Keratinocyte (primary cell): ENCODE data around the gene NSDHL. TPM values are rescaled to one million over a fixed set of nuclear protein-coding genes. Genes with fewer than 3 reads are reported as not detected.

Experiments used
- DNase-seq: peaks from one replicate; pipeline ENCODE4 v3.0.0-alpha.2; 2011; ENCODE audit warnings: low read depth, missing footprints, low spot score
- FAIRE-seq: peaks from 2 replicates; lab custom pipeline; 2011; peaks lifted over from hg19 to GRCh38; lab: Jason Lieb, UNC
- H2AFZ ChIP-seq: 2 replicates; pipeline ENCODE4 v1.6.0; 2012; ENCODE audit warnings: low read length, control low read depth, inconsistent platforms; ENCODE audit not compliant: control insufficient read depth
- H3K27ac ChIP-seq: 2 replicates; pipeline ENCODE4 v1.5.1; 2011; ENCODE audit warnings: low read length; ENCODE audit not compliant: control insufficient read depth, insufficient read depth
- H3K27me3 ChIP-seq: 3 replicates; pipeline ENCODE4 v1.6.0; 2011; ENCODE audit warnings: low read length; ENCODE audit not compliant: control insufficient read depth, insufficient read depth; ENCODE audit errors: extremely low read depth
- H3K36me3 ChIP-seq, 2 experiments: 2 replicates in 1 of 2; 3 replicates in 1 of 2; pipeline ENCODE4 v1.5.1; 2011; ENCODE audit warnings: low read length in 2 of 2, mild to moderate bottlenecking in 1 of 2; ENCODE audit not compliant: control insufficient read depth in 2 of 2, insufficient read depth in 2 of 2; ENCODE audit errors: extremely low read depth in 1 of 2
- H3K4me1 ChIP-seq: 3 replicates; pipeline ENCODE4 v1.5.1; 2011; ENCODE audit warnings: low read length; ENCODE audit not compliant: control insufficient read depth, insufficient read depth; ENCODE audit errors: extremely low read depth
- H3K4me2 ChIP-seq: 3 replicates; pipeline ENCODE4 v1.6.0; 2011; ENCODE audit warnings: low read depth, low read length; ENCODE audit not compliant: control insufficient read depth, insufficient read depth; ENCODE audit errors: extremely low read depth
- H3K4me3 ChIP-seq, 3 experiments: fragments of 200-600 bp in 1 of 3; sonication (generic) in 1 of 3; 2 replicates in 2 of 3; 3 replicates in 1 of 3; pipeline ENCODE4 v1.5.1; 2011 to 2016; ENCODE audit warnings: low read length in 3 of 3, mild to moderate bottlenecking in 3 of 3, control low read depth in 2 of 3, inconsistent platforms in 1 of 3, low read depth in 1 of 3, mixed read lengths in 1 of 3, mixed run types in 1 of 3, moderate library complexity in 1 of 3; ENCODE audit not compliant: control insufficient read depth in 2 of 3, insufficient read depth in 2 of 3; ENCODE audit errors: extremely low read depth in 1 of 3
- H3K79me2 ChIP-seq: 2 replicates; pipeline ENCODE4 v1.6.0; 2012; ENCODE audit warnings: low read length; ENCODE audit not compliant: control insufficient read depth, insufficient read depth
- H3K9ac ChIP-seq: 3 replicates; pipeline ENCODE4 v1.6.0; 2011; ENCODE audit warnings: low read length; ENCODE audit not compliant: control insufficient read depth, insufficient read depth; ENCODE audit errors: extremely low read depth
- H3K9me1 ChIP-seq: 3 replicates; pipeline ENCODE4 v1.6.0; 2011; ENCODE audit warnings: low read length; ENCODE audit not compliant: control insufficient read depth, insufficient read depth; ENCODE audit errors: extremely low read depth
- H3K9me3 ChIP-seq: 2 replicates; pipeline ENCODE4 v1.5.1; 2012; ENCODE audit warnings: low read depth, low read length; ENCODE audit not compliant: control insufficient read depth
- H4K20me1 ChIP-seq: 3 replicates; pipeline ENCODE4 v1.6.0; 2011; ENCODE audit warnings: low read length; ENCODE audit not compliant: control insufficient read depth, insufficient read depth; ENCODE audit errors: extremely low read depth
- EZH2 ChIP-seq: IDR thresholded peaks from one replicate; pipeline ENCODE4 v1.6.1; 2012; ENCODE audit warnings: inconsistent platforms, mild to moderate bottlenecking, low read length, moderate library complexity
- dilution Hi-C: fragments of 300-500 bp; cut with MboI; formaldehyde crosslinking; loops from one replicate; pipeline ENCODE4 v1.7.0; 2020; ENCODE audit warnings: low sequenced_read_pairs; ENCODE audit not compliant: extremely low pct_ligation_motif_present
- polyA plus RNA-seq, 5 experiments: library from polyadenylated mRNA; depleted of rRNA in 3 of 5; stranded (reverse) in 3 of 5; stranded (forward) in 1 of 5; unstranded in 1 of 5; fragments of >200 nt; gene quantifications; 1 replicate in 1 of 5; 2 replicates in 3 of 5; 3 replicates in 1 of 5; pipeline versions ENCODE4 v1.2.1 to v1.2.3, GENCODE V29; 2011 to 2012; ENCODE audit warnings: missing spikeins in 2 of 5, low read depth in 1 of 5, low replicate concordance in 1 of 5
- TF ChIP-seq, protein P1 (sequence below), 3 experiments: IDR thresholded peaks in 1 of 3; conservative IDR thresholded peaks in 1 of 3; optimal IDR thresholded peaks in 1 of 3; 2 replicates in 2 of 3; 3 replicates in 1 of 3; pipeline versions ENCODE3 to v1.5.1; 2011; ENCODE audit warnings: low read length in 3 of 3, mild to moderate bottlenecking in 3 of 3, moderate library complexity in 2 of 3, control low read depth in 1 of 3, inconsistent platforms in 1 of 3; ENCODE audit not compliant: insufficient read depth in 2 of 3; ENCODE audit errors: extremely low read depth in 1 of 3

The NSDHL gene
- polyA plus RNA-seq, 1 donor (not counting 4 experiments of a cell fraction or from before 2014, with no cell fraction given), result 79.0 TPM

DNA sequence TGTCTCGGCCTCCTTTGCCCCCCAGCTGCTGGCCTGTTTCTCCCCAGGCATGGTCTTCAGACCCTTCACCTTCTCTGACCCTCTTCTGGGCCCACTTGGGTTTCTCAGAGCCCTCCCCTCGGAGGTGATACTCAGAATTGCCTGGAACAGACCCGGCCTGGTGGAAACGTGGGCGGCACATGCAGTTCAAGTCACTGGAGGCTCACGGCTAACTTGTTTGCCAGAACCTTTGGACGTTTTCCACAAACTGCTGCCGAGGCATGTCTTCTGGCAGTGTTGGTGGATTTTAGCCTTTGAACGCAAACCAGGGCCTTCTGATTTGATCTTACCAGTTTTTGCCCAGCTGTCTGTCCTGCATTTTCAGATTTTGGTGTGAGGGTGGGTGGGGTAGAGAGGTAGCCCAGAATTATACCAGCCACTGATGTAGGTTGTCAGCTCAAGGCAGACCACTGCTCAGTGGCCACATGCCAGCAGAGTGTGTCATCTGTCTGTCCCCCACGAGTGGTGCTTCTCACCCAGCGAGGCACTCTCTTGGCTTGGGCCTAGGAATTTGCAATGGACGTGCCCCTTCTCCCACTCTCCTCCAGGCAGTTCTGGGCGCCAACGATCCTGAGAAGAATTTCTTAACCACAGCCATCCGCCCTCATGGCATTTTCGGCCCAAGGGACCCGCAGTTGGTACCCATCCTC is 34.5 kb downstream of the NSDHL start:
- Histone ChIP-seq H3K9ac (no peak overlapping the region), H3K27me3 (no peaks in the 10 kb centered on the region), H2AFZ (no peak overlapping the region), H3K79me2 (no peaks in the 10 kb centered on the region), H3K27ac (no peak overlapping the region), H3K9me3 (no peaks in the 10 kb centered on the region), H3K36me3 (peaks cover 17 to 24% of the 10 kb centered on the region in 2 experiments), H4K20me1 (no peaks in the 10 kb centered on the region), H3K4me1 (no peaks in the 10 kb centered on the region), H3K4me3 (no peak overlapping the region), H3K4me2 (no peak overlapping the region), H3K9me1 (no peaks in the 10 kb centered on the region)
- dilution Hi-C loops, result no loop called here
- FAIRE-seq (no peak), DNase-seq (no peak)
- no peak for TF ChIP-seq EZH2
- TF ChIP-seq, protein P1, sequence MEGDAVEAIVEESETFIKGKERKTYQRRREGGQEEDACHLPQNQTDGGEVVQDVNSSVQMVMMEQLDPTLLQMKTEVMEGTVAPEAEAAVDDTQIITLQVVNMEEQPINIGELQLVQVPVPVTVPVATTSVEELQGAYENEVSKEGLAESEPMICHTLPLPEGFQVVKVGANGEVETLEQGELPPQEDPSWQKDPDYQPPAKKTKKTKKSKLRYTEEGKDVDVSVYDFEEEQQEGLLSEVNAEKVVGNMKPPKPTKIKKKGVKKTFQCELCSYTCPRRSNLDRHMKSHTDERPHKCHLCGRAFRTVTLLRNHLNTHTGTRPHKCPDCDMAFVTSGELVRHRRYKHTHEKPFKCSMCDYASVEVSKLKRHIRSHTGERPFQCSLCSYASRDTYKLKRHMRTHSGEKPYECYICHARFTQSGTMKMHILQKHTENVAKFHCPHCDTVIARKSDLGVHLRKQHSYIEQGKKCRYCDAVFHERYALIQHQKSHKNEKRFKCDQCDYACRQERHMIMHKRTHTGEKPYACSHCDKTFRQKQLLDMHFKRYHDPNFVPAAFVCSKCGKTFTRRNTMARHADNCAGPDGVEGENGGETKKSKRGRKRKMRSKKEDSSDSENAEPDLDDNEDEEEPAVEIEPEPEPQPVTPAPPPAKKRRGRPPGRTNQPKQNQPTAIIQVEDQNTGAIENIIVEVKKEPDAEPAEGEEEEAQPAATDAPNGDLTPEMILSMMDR (optimal IDR thresholded peaks at IDR 0.05 in 1 of 3, IDR thresholded peaks at IDR 0.05 in 1 of 3, conservative IDR thresholded peaks at IDR 0.05 in 1 of 3; ENCODE audit: extremely low read depth in 1 of 3, insufficient read depth in 2 of 3, low read length in 3 of 3), result no peak

DNA sequence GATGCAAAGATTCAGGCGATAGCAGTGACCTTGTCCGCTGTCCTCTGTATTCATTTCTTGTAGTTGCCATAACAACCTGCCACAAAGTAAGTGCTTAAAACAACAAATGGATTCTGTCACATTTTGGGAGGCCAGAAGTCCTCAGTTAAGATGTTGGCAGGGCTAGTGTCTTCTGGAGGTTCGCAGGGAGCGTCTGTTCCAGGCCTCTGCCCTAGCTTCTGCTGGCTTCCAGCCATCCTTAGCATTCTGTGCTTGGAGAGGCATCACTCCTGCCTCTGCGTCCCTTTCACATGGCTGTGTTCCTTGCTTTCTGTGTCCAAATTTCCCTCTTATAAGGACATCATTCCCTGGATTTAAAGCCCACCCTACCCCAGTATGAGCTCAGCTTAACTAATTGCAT is 35.5 kb downstream of the NSDHL start:
- Histone ChIP-seq H3K9me3 (no peaks in the 10 kb centered on the region), H3K27me3 (no peaks in the 10 kb centered on the region), H2AFZ (no peak overlapping the region), H3K79me2 (no peaks in the 10 kb centered on the region), H3K27ac (no peak overlapping the region), H4K20me1 (no peaks in the 10 kb centered on the region), H3K9ac (no peak overlapping the region), H3K4me3 (no peak overlapping the region), H3K36me3 (peaks cover 15 to 24% of the 10 kb centered on the region in 2 experiments), H3K4me1 (no peaks in the 10 kb centered on the region), H3K4me2 (no peak overlapping the region), H3K9me1 (no peaks in the 10 kb centered on the region)
- dilution Hi-C loops, result no loop called here
- TF ChIP-seq, protein P1 (optimal IDR thresholded peaks at IDR 0.05 in 1 of 3, IDR thresholded peaks at IDR 0.05 in 1 of 3, conservative IDR thresholded peaks at IDR 0.05 in 1 of 3; ENCODE audit: extremely low read depth in 1 of 3, insufficient read depth in 2 of 3, low read length in 3 of 3), result no peak
- TF ChIP-seq EZH2, result no peak
- no peak for DNase-seq
- FAIRE-seq, result no peak
